HG03039 (cell line): ENCODE measurements around the gene CRTC1.
"Not testable (repeated sequence)": the region's sequence is repeated elsewhere in the genome, so short reads cannot be mapped to it uniquely, and the experiment has no call there.

ENCODE experiments used
- ATAC-seq: cut with Tn5 transposase; IDR thresholded peaks from one replicate; pipeline ENCODE4 v1.9.1; 2021; ENCODE audit warnings: mild to moderate bottlenecking, moderate library complexity; ENCODE audit not compliant: unreplicated experiment

The CRTC1 gene

DNA sequence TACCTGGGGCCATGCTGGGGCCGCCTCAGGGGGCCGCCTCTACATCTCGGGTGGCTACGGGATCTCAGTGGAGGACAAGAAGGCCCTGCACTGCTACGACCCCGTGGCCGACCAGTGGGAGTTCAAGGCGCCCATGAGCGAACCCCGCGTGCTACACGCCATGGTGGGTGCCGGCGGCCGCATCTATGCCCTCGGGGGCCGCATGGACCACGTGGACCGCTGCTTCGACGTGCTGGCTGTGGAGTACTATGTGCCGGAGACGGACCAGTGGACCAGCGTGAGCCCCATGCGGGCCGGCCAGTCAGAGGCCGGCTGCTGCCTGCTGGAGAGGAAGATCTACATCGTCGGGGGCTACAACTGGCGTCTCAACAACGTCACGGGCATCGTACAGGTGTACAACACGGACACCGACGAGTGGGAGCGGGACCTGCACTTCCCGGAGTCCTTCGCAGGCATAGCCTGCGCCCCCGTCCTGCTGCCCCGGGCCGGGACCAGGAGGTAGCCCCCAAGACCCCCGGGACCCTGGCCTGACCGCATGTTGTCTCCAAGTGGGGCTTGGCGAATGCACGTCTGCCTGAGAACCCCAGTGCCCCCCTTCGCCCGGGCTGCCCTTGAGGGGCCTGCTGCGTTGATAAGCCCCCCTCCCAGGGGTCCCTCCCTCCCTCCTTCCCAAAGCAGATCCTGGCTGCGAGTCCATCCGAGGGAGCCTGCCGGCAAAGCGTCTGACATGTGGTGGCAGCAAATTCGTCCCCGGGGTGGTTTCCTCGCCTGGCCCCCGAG, 14.5 kb upstream of the CRTC1 start:
- ATAC-seq, result no peak

DNA sequence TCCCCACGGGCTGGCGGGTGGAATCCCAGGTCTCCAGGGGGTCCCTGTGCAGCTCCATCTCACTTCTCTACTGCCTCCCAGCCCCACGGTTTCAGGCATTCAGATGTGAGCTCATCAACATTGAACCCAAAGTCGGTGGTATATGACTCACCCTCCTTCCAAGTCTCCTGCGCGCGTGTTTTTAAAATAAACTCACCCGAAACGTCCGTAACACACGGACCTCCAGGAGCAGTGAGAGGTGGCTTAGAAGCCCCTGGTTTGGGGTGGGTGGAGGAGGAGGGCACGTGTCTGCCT, 14.0 kb upstream of the CRTC1 start:
- ATAC-seq, result no peak

DNA sequence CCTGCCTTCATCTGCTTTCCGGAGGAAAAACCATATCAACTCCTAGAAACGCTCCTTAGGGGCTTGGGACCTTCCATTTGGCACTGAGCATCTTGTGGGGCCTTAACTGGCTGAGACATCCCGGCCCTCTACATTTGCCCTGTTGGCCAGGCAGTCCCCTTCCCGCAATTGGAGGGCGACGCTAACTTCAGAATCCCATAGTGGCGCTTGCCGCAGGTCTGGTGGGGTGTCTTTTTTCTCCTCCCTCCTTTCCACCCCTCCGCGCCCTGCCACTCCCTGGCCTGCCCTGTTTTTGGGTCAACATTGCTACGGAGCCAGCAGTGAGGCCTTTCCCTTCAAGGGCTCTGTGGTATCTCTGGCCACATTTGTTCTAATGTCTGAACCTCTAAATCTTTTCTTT, 13.6 kb upstream of the CRTC1 start:
- ATAC-seq, result no peak

GRCh38 chr19:18670312-18670711, 13.2 kb upstream of the CRTC1 start:
- no peak for ATAC-seq

- no peak for ATAC-seq
Measured at GRCh38 chr19:18671303-18672043, 12.0 kb upstream of the CRTC1 start.

DNA sequence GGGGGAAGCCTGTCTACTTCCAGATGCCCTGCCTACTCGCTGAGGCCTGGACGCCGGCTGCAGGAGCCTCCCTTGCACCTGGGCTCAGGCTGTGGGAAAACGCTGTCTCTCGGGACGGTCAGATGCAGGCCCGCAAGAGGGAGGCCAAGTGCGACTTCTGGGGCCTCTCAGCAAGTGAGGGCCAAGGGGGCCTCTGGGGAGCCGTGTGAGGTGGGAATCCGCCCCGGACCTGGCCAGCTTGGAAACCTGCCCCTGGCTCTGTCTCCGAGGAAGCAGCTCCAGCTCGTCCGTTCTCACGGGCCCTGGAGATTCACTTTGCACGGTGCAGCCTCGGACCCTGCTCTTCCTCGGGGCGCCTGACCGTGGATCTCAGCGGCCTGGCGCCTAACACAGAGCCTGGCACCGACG, 11.4 kb upstream of the CRTC1 start:
- ATAC-seq, result no peak

- no peak for ATAC-seq
Measured at GRCh38 chr19:18672606-18673337, 10.7 kb upstream of the CRTC1 start.

- ATAC-seq, result no peak
Measured at GRCh38 chr19:18674616-18675015, 8.9 kb upstream of the CRTC1 start.

GRCh38 chr19:18675779-18676178, 7.7 kb upstream of the CRTC1 start:
- ATAC-seq, result no peak

DNA sequence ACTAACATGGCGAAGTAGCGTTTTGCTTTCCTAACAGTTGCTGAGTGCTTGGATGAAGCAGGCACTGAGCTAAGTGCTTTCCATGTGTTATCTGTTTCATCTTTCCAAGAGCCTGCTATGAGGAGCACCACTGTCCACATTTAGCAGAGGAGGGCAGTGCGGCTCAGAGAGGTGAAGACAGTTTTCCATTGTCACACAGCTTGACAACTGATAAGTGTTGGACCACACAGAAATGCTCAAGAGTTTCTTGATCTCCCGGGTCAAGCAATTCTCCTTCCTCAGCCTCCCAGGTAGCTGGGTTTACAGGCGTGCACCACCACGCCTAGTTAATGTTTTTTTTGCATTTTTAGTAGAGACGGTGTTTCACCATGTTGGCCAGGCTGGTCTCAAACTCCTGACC, 6.8 kb upstream of the CRTC1 start:
- no peak for ATAC-seq

GRCh38 chr19:18677156-18677555, 6.3 kb upstream of the CRTC1 start:
- ATAC-seq, result no peak

GRCh38 chr19:18680148-18680547, 3.3 kb upstream of the CRTC1 start:
- ATAC-seq, result not testable (repeated sequence)

DNA sequence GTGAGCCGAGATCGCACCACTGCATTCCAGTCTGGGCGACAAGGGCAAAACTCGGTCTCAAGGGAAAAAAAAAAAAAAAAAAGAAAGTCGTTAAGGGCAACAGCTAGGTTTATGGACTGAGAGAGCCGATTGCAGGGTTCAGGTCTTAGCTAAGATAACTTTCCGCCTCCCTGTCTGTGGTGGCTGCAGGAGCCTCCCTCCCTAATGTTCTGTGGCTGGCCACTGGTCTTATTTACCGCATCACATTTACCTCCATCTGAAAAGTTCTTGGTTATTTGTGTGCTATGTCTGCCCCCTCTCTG, 722 bp upstream of the CRTC1 start:
- ATAC-seq, result no peak

- peak; percentile 5 for ATAC-seq
Measured at GRCh38 chr19:18683958-18684641, 620 bp downstream of the CRTC1 start.

- ATAC-seq, result no peak
Measured at GRCh38 chr19:18684642-18684993, 1.1 kb downstream of the CRTC1 start.

- no peak for ATAC-seq
Measured at GRCh38 chr19:18685597-18686190, 2.2 kb downstream of the CRTC1 start.

DNA sequence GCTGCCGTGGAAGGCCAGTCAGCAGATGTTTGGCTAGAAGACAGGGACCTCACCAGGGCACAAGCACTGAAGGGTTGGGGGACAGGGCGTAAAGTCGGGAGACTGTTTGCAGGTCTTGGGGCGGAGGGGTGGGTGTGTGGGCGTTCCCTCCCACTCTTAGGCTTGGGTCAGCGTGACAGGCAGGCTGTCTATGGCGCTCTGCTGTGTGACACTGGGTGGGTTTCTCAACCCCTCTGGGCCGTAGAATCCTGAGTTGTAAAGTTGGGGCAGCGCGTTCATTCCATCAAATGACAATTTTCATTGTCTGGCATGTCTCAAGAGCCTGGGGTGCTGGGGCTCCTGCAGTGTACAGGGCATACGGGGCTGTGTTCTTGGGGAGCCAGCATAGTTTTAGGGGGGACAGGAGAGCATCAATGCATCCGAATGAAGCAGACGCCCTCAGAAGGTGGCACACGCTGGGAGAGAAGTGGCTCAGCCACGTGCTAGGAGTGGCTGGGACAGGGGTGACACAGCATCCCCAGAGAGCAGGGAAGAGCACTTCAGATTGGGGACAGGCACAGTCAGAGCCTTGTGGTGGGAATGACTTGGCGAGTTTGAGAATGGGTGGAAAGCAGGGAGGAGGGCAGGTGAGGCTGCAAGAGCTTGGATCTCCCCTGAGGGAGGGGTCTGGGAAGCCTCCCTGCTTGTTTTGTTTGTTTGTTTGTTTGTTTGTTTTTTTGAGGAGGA, 4.4 kb downstream of the CRTC1 start:
- ATAC-seq, result no peak

DNA sequence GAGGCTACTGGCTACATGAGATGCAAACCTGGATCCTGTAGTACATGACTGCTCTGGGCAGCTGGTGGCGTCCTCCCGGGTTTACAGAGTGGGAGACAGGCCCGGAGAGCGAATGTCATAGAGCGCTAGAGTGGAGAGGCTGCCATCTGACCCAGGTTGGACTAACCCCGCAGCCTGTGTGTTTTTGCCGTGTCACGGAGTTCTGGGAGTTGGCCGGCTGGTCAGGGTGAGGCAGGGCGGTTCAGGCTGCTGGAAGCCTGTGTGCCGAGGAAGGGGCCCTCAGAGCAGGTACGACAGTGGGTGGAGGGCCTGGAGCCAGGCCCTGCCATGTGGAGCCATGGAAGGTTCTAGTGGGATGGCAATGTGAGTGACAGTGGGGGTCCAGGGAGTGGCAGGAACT, 12.5 kb downstream of the CRTC1 start:
- ATAC-seq, result no peak

DNA sequence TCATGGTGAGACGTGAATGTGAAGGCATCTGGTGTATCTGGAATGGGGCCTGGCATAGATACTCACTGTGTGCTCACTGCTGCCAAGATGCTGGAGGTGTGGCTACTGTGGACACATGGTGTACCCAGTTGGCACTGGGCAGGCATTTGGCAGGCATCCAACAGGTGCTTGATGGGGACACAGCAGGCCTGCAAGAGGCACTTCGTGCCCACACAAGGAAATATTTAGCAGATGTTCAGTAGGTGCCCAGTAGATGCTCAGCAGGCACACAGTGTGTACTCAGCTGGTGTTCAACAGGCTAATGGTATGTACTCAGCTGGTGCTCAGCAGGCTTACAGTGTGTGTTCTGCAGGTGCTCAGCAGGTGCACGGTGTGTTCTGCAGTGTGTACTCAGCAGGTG, 14.2 kb downstream of the CRTC1 start:
- no peak for ATAC-seq

- no peak for ATAC-seq
Measured at GRCh38 chr19:18698321-18699167, 15.1 kb downstream of the CRTC1 start.
